Right lobe of liver (tissue), 6 donors: Measurements from ENCODE around the gene FFAR3. TPM values are rescaled to one million over a fixed set of nuclear protein-coding genes. Genes with fewer than 3 reads are reported as not detected.

Source experiments
- ATAC-seq, 4 donors: fragments of 200-7000 bp; cut with Tn5 transposase; one replicate each; pipeline ENCODE4 v1.9.1; 2020; ENCODE audit warnings: mild to moderate bottlenecking in 4 of 4, moderate library complexity in 4 of 4
- DNase-seq, 3 donors: peaks; one replicate each; pipeline ENCODE4 v3.0.0-alpha.2; 2020
- H3K27ac ChIP-seq, 3 donors: fragments of 200-600 bp; one replicate each; pipeline ENCODE4 v1.8.0; 2022
- H3K27me3 ChIP-seq, 2 donors: fragments of 200-600 bp; one replicate each; pipeline ENCODE4 v1.8.0; 2022
- H3K36me3 ChIP-seq, 4 donors: fragments of 200-600 bp; sonication (generic) in 1 of 4; one replicate each; pipeline versions ENCODE4 v1.5.1 to v1.8.0; 2017 to 2022; ENCODE audit warnings: control low read depth in 1 of 4
- H3K4me1 ChIP-seq, 4 donors: fragments of 200-600 bp; sonication (generic) in 1 of 4; one replicate each; pipeline versions ENCODE4 v1.5.1 to v1.8.0; 2017 to 2022; ENCODE audit warnings: control low read depth in 1 of 4
- H3K4me3 ChIP-seq, 3 donors: fragments of 200-600 bp; one replicate each; pipeline ENCODE4 v1.8.0; 2022
- H3K9me3 ChIP-seq, 4 donors: fragments of 200-600 bp; sonication (generic) in 1 of 4; one replicate each; pipeline versions ENCODE4 v1.5.1 to v1.8.0; 2017 to 2022; ENCODE audit warnings: control low read depth in 1 of 4
- CTCF ChIP-seq, 4 donors: fragments of 200-600 bp in 3 of 4; fragments of 450-650 bp in 1 of 4; IDR thresholded peaks; one replicate each; pipeline versions ENCODE4 v1.5.1 to v1.8.0; 2016 to 2022; ENCODE audit warnings: antibody characterized with exemption in 4 of 4, mild to moderate bottlenecking in 2 of 4
- POLR2A ChIP-seq: fragments of 450-650 bp; IDR thresholded peaks from one replicate; pipeline ENCODE4 v1.6.1; 2017; ENCODE audit warnings: antibody characterized with exemption, mild to moderate bottlenecking
- WGBS: methylation state at CpG from one replicate; pipeline ENCODE4 v1.1.6; 2018; ENCODE audit warnings: low coverage, low lambda C conversion rate; ENCODE audit not compliant: insufficient coverage; ENCODE audit errors: missing lambda C conversion rate; 5-methylcytosine and 5-hydroxymethylcytosine counted together
- intact Hi-C, 2 donors: fragments of 100-400 bp; cut with DNase I; formaldehyde crosslinking; loops; one replicate each; pipeline versions ENCODE4 v1.11.2 to v1.14.1; 2022
- microRNA-seq, 2 donors: library from miRNA; unstranded; fragments of <30 nt; microRNA quantifications; one replicate each; pipeline ENCODE4, GENCODE V29; 2019 to 2020
- total RNA-seq, 6 experiments: library from RNA; depleted of rRNA in 2 of 6; stranded (reverse); fragments of >200 nt in 2 of 6; fragmentation: NEBNext Ultra II Directional in 3 of 6; extraction: Animal tissue kit (Norgen Biotek cat#: 25700) in 3 of 6; gene quantifications; one replicate each; pipeline versions ENCODE4 v1.1.0 to v1.2.4, GENCODE V29; 2016 to 2023
- donor health status: DM: no; HTN: yes; CAD: no.
- donor health status: DM: no; HTN: no; CAD: no.
- donor health status: DM: no; HTN: no; CAD: no.
- donor health status: DM: no; HTN: yes; CAD: no.
- donor health status: DM: no; HTN: yes; CAD: no.

FFAR3 gene
- total RNA-seq, 6 experiments from 2014 or later = 0.27 TPM; not detected in 5

GRCh38 chr19:35408284-35409171, 50.3 kb downstream of the FFAR3 start:
- WGBS = 82% methylated on average over 8 of the region's 13 CpGs

GRCh38 chr19:35409191-35409590, 50.9 kb downstream of the FFAR3 start:
- no peaks in the 10 kb centered on the region for H3K36me3 ChIP-seq
- no peak overlapping the region for H3K4me3 ChIP-seq
- H3K27me3 ChIP-seq = no peaks in the 10 kb centered on the region
- WGBS = 74% methylated on average over 5 of the region's 5 CpGs
- ATAC-seq (no peak), DNase-seq (no peak)
- no peak for TF ChIP-seq CTCF (IDR thresholded peaks at IDR 0.05)
- TF ChIP-seq POLR2A = no peak
- no peaks in the 10 kb centered on the region for H3K9me3 ChIP-seq
- H3K4me1 ChIP-seq = no peaks in the 10 kb centered on the region
- intact Hi-C loops = no loop called here
- H3K27ac ChIP-seq = no peak overlapping the region

More at GRCh38 chr19:35408284-35409171, 50.3 kb downstream of the FFAR3 start:
- H3K4me1 ChIP-seq = no peaks in the 10 kb centered on the region
- H3K36me3 ChIP-seq = no peaks in the 10 kb centered on the region
- H3K9me3 ChIP-seq = no peaks in the 10 kb centered on the region
- no peak for DNase-seq
- H3K27ac ChIP-seq = no peak overlapping the region
- H3K27me3 ChIP-seq = no peaks in the 10 kb centered on the region
- ATAC-seq = no peak
- intact Hi-C loops = no loop called here
- TF ChIP-seq POLR2A = no peak
- no peak overlapping the region for H3K4me3 ChIP-seq

Small RNAs within 50 kb of the gene (microRNA-seq; reads per million reads assigned to microRNA genes)
- 0 to 0.29 reads per million in 2 donors for gene MIR5196

Other genes starting within 250 kb of the FFAR3 start
- gene FXYD3, start 242.6 kb upstream of the FFAR3 start, total RNA-seq = 1 to 10 TPM in 1 of 6 experiments, not detected in 5; 1.0 TPM
- gene LGI4, start 223.4 kb upstream of the FFAR3 start, total RNA-seq = 1 to 10 TPM in 5 of 6 experiments, under 1 TPM in 1; 0.99 to 2.0 (median 1.5) TPM
- 100 to 1,000 TPM in 4 of 6 experiments, 10 to 100 TPM in 2; 38.9 to 263 (median 140) TPM for gene FXYD1, start 219.6 kb upstream of the FFAR3 start, total RNA-seq
- gene FXYD7, start 215.2 kb upstream of the FFAR3 start, total RNA-seq = under 1 TPM in 1 of 6 experiments, not detected in 5; 0.49 TPM
- 10 to 100 TPM in 4 of 6 experiments, 1 to 10 TPM in 2; 5.6 to 23.6 (median 14.2) TPM for gene FXYD5, start 203.7 kb upstream of the FFAR3 start, total RNA-seq
- not detected for gene FAM187B, start 129.7 kb upstream of the FFAR3 start, total RNA-seq
- 100 to 1,000 TPM in 4 of 6 experiments, 10 to 100 TPM in 2; 96.6 to 138 (median 112) TPM for gene LSR, start 109.5 kb upstream of the FFAR3 start, total RNA-seq
- 10 to 100 TPM; 65.4 to 78.5 (median 75.7) TPM for gene USF2, start 89.5 kb upstream of the FFAR3 start, total RNA-seq
- 100 to 1,000 TPM in 2 of 6 experiments, 10 to 100 TPM in 3, under 1 TPM in 1; 0.86 to 146 (median 65.3) TPM for gene HAMP, start 75.9 kb upstream of the FFAR3 start, total RNA-seq
- under 1 TPM in 1 of 6 experiments, not detected in 5; 0.40 TPM for gene MAG, start 66.3 kb upstream of the FFAR3 start, total RNA-seq
- gene CD22, start 29.3 kb upstream of the FFAR3 start, total RNA-seq = 1 to 10 TPM in 3 of 6 experiments, under 1 TPM in 3; 0.39 to 1.3 (median 0.96) TPM
- not detected for gene FFAR1, start 10.6 kb upstream of the FFAR3 start, total RNA-seq
- gene GPR42, start 12.6 kb downstream of the FFAR3 start, total RNA-seq = not detected
- gene FFAR2, start 89.8 kb downstream of the FFAR3 start, total RNA-seq = under 1 TPM in 3 of 6 experiments, not detected in 3; 0.30 to 0.64 (median 0.35) TPM
- gene KRTDAP, start 132.0 kb downstream of the FFAR3 start, total RNA-seq = not detected
- gene DMKN, start 155.2 kb downstream of the FFAR3 start, total RNA-seq = 1 to 10 TPM; 1.0 to 4.0 (median 2.0) TPM
- gene SBSN, start 169.9 kb downstream of the FFAR3 start, total RNA-seq = under 1 TPM in 1 of 6 experiments, not detected in 5; 0.24 TPM
- gene GAPDHS, start 175.0 kb downstream of the FFAR3 start, total RNA-seq = not detected
- 10 to 100 TPM; 29.4 to 65.7 (median 36.2) TPM for gene TMEM147, start 187.2 kb downstream of the FFAR3 start, total RNA-seq
- under 1 TPM in 1 of 6 experiments, not detected in 5; 0.06 TPM for gene ATP4A, start 205.2 kb downstream of the FFAR3 start, total RNA-seq
- gene PMIS2, start 227.7 kb downstream of the FFAR3 start, total RNA-seq = not detected